Stimulated activated CD8-positive, alpha-beta memory T cell treated with anti-CD3 and anti-CD28 coated beads, Interleukin-4, amount 100 ng/mL, for 4 hours (primary cell): ENCODE data around the gene MIEN1.
"Not testable (repeated sequence)": the region's sequence is repeated elsewhere in the genome, so short reads cannot be mapped to it uniquely, and the experiment has no call there.

Source experiments
- DNase-seq, 2 donors: peaks; one replicate each; pipeline ENCODE4 v3.0.0-alpha.2; 2020; ENCODE audit warnings: low read depth in 2 of 2, low spot score in 1 of 2

The MIEN1 gene

DNA sequence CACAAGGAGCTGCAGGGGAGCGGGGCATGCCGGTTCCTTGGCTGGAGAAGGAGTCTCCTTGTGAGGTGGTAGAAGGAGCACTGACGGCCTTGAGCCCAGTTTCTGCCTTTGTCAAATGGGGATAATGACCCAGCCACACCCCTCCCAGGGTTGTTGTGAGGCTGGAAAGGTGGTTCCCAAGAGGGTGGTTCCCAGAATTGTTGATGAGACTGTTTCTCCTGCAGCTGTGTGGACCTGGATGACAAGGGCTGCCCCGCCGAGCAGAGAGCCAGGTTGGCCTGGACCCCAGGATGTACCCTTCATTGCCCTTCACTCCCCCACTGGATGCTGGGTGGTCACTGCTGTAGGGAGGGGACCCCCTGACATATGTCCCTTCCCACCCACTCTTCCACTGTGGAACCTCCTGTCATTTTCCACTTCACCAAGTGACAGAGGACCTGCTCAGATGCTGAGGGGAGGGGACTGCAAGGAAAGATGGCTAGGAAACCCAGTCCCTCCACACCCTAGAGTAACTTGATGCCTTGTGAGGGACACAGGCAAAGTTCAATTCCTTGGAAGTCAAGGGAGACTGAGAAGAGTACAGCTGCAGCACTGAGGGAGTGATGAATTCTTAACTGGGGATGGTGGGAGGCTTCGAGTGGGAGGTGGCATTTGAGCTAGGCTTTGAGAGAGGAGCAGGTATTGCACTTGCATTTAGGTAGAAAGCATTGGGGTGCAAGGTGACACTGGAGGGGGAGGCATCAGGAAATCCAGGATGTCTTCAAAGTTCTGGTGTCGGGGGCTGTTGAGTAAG is 10.6 kb downstream of the MIEN1 start:
- DNase-seq = no peak

DNA sequence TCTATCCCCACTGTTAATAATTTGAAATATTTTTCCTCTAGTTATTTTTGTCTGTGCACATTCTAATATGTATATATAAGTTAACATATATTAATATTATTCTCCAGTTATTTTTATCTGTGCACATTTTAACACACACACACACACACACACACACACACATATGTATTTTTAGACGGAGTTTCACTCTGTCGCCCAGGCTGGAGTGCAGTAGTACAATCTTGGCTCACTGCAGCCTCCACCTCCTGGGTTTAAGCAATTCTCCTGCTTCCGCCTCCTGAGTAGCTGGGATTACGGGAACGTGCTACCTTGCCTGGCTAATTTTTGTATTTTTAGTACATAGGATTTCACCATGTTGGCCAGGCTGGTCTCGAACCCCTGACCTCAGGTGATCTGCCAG is 12.7 kb downstream of the MIEN1 start:
- no peak for DNase-seq

DNA sequence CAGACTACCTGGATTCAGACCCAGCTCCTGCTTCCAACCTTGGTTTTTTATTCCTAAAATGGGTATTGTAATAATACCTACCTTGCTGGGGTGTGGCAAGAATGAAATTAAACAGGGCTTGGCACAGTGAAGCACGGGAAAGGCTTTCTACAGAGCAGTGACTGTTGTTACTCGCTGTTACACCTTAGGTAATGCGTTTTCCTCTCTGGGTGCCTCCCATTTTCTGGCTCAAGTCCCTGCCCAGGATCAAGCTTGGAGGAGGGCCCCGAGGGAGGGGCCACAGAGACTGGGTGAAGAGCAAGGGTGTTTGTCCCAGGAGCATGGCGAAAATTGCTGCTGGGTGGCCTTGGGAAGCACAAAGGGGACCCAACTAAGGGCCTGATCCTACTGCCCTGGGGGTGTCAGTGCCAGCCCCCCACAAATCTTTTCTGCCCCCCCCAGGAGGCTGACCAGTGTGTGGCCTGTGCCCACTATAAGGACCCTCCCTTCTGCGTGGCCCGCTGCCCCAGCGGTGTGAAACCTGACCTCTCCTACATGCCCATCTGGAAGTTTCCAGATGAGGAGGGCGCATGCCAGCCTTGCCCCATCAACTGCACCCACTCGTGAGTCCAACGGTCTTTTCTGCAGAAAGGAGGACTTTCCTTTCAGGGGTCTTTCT is 13.3 kb downstream of the MIEN1 start:
- no peak for DNase-seq

DNA sequence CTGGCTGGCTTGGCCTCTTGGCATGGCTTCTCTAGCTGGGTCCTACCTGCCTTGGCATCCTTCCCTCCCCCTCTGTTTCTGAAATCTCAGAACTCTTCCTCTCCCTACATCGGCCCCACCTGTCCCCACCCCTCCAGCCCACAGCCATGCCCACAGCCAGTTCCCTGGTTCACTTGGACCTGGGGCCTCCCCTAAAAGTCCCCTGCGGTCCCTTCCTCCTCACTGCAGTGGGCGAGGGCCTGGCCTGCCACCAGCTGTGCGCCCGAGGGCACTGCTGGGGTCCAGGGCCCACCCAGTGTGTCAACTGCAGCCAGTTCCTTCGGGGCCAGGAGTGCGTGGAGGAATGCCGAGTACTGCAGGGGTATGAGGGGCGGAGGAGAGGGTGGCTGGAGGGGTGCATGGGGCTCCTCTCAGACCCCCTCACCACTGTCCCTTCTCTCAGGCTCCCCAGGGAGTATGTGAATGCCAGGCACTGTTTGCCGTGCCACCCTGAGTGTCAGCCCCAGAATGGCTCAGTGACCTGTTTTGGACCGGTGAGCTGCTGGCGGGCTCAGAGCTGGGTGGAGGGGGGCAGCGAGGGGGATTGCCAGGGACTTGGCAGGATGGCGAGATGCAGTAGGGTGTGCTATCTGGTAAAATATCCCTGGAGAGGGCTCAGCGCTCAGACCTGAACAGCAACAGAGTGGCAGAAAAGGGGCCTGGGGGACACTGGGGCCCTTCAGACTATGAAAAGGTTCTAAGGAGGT is 14.1 kb downstream of the MIEN1 start:
- DNase-seq = no peak

DNA sequence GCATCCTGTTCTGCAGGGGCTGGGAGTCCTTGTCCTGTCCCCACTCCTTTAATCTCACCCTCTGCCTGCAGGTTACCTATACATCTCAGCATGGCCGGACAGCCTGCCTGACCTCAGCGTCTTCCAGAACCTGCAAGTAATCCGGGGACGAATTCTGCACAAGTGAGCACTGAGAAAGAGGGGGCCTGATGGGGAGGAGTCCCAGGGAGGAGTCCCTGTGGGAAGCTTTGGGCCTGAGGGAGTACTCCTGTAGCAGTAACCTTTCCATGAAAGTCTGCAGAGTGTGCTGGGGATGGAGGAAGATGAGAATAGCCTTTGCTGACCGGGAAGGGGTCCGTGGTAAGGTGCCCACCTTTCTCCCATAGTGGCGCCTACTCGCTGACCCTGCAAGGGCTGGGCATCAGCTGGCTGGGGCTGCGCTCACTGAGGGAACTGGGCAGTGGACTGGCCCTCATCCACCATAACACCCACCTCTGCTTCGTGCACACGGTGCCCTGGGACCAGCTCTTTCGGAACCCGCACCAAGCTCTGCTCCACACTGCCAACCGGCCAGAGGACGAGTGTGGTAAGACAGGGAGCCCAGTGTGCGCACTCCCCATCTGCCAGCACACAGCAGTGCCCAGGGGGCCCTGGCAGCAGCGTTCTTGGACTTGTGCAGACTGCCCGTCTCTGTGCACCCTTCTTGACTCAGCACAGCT is 14.8 kb downstream of the MIEN1 start:
- DNase-seq = no peak

DNA sequence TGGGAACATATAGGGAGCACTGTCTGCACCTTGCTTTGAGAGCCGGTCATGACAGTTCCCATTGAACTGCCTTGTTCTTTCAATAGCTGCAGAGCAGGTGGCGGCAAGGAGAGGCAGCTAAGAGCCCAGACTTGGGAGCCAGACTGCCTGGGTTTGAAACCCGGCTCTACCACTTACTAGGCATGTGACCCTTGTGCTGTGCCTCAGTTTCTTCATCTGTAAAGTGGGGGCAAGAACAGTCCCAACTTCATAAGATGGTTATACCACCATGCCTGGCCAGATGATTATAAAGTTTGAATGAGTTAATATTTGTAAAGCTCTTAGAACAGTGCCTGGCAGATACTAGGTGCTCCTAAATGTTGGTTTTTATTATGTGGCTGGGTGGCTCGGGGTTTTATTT is 16.1 kb downstream of the MIEN1 start:
- no peak for DNase-seq

DNA sequence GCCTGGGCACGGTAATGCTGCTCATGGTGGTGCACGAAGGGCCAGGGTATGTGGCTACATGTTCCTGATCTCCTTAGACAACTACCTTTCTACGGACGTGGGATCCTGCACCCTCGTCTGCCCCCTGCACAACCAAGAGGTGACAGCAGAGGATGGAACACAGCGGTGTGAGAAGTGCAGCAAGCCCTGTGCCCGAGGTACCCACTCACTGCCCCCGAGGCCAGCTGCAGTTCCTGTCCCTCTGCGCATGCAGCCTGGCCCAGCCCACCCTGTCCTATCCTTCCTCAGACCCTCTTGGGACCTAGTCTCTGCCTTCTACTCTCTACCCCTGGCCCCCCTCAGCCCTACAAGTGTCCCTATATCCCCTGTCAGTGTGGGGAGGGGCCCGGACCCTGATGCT is 18.5 kb downstream of the MIEN1 start:
- DNase-seq = no peak

DNA sequence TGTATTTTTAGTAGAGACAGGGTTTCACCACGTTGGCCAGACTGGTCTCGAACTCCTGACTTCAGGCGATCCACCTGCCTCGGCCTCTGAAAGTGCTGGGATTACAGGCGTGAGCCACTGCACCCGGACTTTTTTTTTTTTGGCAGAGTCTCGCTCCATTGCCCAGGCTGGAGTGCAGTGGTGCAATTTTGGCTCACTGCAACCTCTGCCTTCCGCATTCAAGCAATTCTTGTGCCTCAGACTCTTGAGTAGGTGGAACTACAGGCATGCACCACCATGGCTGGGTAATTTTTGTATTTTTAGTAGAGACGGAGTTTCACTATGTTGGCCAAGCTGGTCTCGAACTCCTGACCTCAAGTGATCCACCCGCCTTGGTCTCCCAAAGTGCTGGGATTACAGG is 19.3 kb downstream of the MIEN1 start:
- not testable (repeated sequence) for DNase-seq

DNA sequence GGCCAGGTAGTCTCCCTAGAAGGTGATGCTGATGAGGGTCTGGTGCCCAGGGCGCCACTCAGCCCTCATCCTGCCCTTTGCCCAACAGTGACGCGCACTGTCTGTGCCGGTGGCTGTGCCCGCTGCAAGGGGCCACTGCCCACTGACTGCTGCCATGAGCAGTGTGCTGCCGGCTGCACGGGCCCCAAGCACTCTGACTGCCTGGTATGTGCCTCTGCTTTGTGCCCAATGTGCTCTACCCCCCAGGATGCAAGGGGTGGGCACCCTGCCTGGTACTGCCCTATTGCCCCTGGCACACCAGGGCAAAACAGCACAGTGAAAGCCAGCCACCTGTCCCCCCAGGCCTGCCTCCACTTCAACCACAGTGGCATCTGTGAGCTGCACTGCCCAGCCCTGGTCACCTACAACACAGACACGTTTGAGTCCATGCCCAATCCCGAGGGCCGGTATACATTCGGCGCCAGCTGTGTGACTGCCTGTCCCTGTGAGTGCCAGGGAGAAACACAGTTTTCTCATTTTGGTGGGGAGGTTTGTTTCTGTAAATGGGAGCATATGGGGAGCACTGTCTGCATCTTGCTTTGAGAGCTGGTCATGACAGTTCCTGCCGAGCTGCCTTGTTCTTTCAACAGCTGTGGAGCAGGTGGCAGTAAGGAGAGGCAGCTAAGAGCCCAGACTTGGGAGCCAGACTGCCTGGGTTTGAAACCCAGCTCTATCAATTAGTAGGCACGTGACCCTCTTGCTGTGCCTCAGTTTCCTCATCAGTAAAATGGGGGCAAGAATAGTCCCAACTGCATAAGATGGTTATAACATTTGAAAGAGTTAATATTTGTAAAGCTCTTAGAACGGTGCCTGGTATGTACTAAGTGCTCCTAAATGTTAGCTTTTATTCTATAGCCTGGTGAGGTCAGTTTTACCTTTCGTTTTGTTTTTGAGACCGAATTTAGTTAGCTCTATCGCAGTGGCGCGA is 20.1 kb downstream of the MIEN1 start:
- DNase-seq = no peak

DNA sequence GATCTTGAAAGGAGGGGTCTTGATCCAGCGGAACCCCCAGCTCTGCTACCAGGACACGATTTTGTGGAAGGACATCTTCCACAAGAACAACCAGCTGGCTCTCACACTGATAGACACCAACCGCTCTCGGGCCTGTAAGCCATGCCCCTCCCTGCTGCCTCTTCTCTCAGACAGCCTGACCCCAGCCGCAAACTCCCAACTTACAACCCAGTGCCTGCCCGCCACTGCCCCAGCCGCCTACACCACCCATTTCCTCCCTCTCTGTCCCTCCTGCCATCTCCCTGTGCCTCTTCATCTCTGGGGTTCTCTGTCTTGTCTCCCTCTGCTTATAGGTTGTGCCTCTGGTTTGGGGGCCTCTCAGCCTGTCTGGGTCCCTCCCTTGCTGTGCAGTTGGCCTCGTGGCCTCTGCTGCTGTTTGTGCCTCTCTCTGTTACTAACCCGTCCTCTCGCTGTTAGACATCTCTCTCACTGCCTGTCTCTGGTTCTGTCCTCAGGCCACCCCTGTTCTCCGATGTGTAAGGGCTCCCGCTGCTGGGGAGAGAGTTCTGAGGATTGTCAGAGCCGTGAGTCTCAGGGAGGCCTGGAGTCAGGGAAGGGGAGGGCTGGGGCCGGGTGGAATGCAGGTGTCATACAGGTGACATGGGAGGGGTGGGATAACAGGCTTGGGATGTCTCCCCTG is 20.9 kb downstream of the MIEN1 start:
- no peak for DNase-seq

DNA sequence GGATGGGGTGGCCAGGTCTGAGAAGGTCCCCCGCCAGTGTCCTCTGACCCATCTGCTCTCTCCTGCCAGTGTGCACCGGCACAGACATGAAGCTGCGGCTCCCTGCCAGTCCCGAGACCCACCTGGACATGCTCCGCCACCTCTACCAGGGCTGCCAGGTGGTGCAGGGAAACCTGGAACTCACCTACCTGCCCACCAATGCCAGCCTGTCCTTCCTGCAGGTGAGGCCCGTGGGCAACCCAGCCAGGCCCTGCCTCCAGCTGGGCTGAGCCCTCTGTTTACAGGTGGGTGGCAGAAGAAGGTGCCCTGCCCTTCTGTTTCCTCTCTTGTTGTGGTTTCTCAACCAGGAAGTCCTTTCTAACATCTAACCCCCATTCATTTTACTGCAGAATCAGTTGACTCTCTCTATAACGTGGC is 23.4 kb downstream of the MIEN1 start:
- DNase-seq = no peak

DNA sequence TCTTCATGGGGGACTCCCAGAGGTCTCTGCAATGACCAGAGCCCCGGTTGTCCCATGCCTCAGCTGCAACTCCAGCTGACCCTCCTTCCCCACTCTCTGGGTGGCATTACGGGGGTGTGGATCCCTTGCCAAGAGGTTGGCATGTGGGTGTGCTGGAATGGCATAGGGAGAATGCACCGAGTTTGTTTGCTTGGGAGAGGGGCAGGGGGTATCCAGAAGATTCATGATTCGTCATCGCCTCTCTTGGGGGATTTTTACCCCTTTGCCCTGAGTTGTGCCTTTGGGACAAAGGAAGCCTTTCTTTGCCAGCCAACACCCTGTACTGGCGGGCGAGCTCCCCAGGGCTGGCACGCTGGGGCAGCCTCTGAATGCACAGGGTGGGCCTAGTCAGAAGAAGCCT is 23.9 kb downstream of the MIEN1 start:
- DNase-seq = no peak

DNA sequence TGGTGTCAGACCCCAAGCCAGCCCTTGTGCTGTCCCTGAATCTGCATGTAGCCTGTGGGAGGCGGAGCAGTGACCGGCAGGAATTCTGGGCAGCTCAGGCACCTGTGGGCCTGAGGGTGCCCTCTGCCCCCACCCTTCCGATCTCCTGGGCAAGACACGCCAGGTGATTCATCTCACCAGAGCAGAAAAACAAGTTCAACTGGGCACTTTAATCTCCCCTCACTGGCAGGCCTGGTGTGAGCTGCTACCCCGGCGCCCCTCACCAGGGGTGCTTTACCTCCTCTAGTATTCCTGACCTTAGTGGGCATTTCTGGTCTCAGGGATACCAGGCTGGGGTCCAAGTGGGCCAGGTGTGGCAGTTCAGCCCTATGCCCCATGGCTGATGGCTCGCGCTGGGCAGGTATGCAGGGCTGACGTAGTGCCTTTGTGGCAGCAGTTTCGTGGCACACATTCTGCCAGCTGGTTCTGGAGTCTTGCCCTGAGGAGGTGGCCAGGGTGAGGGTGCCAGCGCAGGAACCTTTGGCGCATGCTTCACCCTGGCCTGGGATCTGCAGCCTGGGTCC is 24.5 kb downstream of the MIEN1 start:
- DNase-seq = no peak

DNA sequence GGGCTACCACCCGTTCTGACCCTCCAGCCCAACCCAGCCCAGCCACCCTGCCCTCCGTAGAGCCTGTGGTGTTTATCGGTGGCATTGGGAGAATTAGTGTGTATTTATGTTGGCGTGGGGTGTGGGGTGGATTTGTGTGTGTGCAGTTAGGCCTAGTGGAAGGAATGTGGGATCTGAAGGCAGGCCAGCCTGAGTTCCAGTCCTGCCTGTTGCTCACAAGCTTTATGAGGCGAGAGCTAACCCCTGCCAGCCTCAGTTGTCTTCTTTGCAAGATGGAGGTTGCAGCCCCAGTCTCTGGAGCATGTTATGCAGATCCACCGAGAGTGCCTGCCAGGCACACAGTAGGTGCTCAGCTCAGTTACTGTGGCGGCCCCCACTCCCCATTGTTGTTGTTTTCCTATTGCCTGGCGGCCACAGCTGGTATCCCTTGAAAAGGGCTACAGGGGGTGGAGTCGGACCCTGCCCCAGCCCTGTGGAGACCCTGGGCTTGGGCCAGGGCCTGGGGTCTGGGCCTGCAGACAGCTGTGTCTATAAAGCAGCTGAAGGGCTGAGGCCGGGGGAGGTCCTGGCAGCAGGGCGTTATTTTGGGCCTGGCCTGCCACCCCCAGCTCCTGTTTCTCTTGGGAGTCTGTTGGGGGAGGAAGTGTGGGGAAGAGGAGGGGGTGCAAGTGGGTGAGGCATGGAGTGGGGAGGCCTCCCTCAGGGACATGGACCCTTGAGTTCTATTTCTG is 25.3 kb downstream of the MIEN1 start:
- DNase-seq = no peak

DNA sequence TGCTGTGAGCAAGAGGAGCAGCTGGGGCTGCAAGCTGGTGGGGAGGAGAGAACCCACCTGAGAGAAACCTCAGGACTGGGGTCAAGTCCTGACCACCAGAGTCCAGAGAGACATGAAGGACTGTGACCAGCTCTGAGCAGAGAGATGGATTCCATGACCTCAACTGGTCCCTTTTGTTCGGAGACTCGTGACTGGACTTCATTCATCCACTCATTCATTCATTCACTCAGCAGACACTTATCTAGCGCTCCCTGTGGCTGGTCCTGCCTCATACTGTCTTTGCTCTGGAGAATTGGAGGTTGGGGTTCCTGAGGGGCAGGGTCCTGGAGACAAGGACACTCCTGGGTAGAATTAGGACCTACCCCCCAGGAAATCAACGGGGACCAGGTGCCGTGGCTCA is 26.4 kb downstream of the MIEN1 start:
- DNase-seq = no peak

DNA sequence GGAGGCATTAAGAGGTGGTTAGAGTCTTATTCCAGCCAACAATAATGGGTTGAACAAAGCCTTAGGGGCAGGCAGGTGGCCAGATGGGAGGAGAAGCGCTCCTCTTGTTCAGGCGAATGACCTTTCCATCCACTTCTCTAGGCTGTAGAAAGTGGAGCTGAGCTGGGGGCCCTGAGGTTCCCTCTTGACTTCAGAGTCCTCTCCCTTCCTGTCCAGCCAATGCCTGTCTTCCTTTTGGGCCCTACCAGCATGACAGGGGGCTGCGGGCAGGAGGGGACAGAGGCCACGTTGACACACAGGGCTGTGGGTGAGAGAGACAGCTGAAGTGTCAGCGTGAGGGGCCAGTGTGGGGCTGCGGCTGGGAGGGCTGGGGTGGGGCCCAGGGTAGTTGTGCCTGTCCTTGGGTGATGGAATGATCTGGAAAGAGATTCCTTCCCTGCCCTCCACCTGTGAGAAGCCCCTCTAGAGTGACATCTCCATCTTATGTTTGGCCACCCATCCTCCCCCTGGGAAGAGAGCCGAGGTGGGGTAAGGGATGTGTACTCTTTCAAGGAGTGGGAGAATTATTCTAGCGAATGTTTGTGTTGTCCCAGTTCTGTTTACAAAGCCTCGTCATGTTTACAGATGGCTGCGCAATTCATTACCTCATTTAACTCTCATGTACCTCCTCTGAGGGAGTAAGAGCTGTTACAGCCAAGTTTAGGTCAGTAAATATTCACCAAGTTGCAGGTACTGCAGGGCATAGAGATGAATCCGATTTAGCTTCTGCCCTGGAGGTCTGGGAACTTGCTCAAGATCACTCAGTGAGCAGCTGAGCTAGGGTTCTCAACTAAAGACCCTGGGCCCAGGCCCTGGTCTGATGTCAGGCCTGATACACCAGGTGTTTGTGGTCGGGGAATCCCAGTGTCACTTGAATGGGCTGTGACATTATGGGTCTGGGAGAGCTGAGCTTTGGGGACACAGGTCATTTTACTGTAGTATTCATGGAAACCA is 27.1 kb downstream of the MIEN1 start:
- DNase-seq = no peak

DNA sequence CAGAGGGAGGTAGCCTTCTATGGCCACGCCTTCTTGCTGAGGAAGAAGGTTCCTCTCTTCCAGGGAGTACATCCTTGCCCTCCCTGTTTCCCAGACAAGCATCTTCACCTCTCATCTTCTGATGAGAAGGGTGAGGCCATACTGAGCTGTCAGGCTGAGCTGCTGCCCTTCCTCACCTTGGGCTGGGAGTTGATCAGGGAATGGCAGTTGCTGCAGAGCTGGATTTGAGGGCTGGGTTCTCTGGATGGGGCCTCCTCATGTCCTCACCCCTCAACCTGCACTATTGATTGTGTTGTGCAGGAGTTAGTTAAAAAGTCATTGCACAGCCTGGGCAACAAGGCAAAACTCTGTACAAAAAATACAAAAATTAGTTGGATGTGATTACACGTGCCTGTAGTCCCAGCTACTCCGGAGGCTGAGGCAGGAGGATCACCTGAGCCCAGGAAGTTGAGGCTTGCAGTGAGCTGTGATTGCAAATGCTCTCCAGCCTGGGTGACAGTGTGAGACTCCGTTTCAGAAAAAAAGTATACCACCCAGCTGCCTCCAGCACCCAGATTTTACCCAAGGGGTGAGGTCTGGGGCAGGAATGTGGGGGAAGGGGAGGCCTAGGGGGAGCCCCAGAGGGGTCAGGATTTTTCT is 28.4 kb downstream of the MIEN1 start:
- DNase-seq = no peak
